SJCRH30 (cell line): Measurements from ENCODE around the gene TCN1. TPM values are rescaled to one million over a fixed set of nuclear protein-coding genes. Genes with fewer than 3 reads are reported as not detected.

Experiments used
- DNase-seq, 2 experiments: peaks; one replicate each; pipeline ENCODE4 v3.0.0-alpha.2; 2015 to 2020
- H3K27ac ChIP-seq: fragments of 250-450 bp; sonication (Bioruptor Pico); 2 replicates; pipeline ENCODE4 v1.5.1; 2020; ENCODE audit warnings: mild to moderate bottlenecking, moderate library complexity
- H3K27me3 ChIP-seq: fragments of 250-450 bp; sonication (Bioruptor Pico); 2 replicates; pipeline ENCODE4 v1.5.1; 2020; ENCODE audit warnings: mild to moderate bottlenecking, moderate library complexity
- H3K36me3 ChIP-seq: fragments of 250-450 bp; sonication (Bioruptor Pico); 2 replicates; pipeline ENCODE4 v1.5.1; 2020; ENCODE audit warnings: mild to moderate bottlenecking, moderate library complexity
- H3K4me1 ChIP-seq: fragments of 250-450 bp; sonication (Bioruptor Pico); 2 replicates; pipeline ENCODE4 v1.5.1; 2020; ENCODE audit warnings: mild to moderate bottlenecking, moderate library complexity
- H3K4me3 ChIP-seq: fragments of 250-450 bp; sonication (Bioruptor Pico); 2 replicates; pipeline ENCODE4 v1.5.1; 2020; ENCODE audit warnings: mild to moderate bottlenecking, moderate library complexity
- H3K9me3 ChIP-seq: fragments of 250-450 bp; sonication (Bioruptor Pico); replicated peaks from 2 replicates; pipeline ENCODE4 v1.5.1; 2020; ENCODE audit warnings: mild to moderate bottlenecking, moderate library complexity
- total RNA-seq: library from RNA; depleted of rRNA; stranded (reverse); fragments of >200 nt; shearing (Covaris generic); gene quantifications from 2 replicates; pipeline ENCODE4 v1.2.3, GENCODE V29; 2014; rRNA removed

TCN1 gene
- total RNA-seq, 1 experiment from 2014 or later = not detected

- no peak overlapping the region for H3K4me3 ChIP-seq
- peaks cover 39% of the 10 kb centered on the region for H3K36me3 ChIP-seq
- DNase-seq = no peak
- H3K27ac ChIP-seq = no peak overlapping the region
- 0 out of 2 replicates have a peak, but pooled peaks cover 2% of the 10 kb centered on the region for H3K4me1 ChIP-seq
- no peaks in the 10 kb centered on the region for H3K9me3 ChIP-seq
- no peaks in the 10 kb centered on the region for H3K27me3 ChIP-seq
Observed at GRCh38 chr11:59807047-59807610, 59.2 kb downstream of the TCN1 start.

- no peaks in the 10 kb centered on the region for H3K4me1 ChIP-seq
- H3K27me3 ChIP-seq = no peaks in the 10 kb centered on the region
- H3K36me3 ChIP-seq = peaks cover 39% of the 10 kb centered on the region
- DNase-seq = no peak
- H3K27ac ChIP-seq = no peak overlapping the region
- H3K9me3 ChIP-seq = no peaks in the 10 kb centered on the region
- H3K4me3 ChIP-seq = no peak overlapping the region
Observed at GRCh38 chr11:59804061-59804460, 62.2 kb downstream of the TCN1 start.

Other genes with a start within 250 kb of the TCN1 start
- gene PATL1, start 197.4 kb downstream of the TCN1 start, total RNA-seq = 27.5 and 31.2 TPM in 2 replicates
- gene OR10V1, start 152.6 kb downstream of the TCN1 start, total RNA-seq = not detected in 2 replicates
- 50.6 and 52.6 TPM in 2 replicates for gene STX3, start 111.1 kb downstream of the TCN1 start, total RNA-seq
- 59.4 and 66.1 TPM in 2 replicates for gene MRPL16, start 55.7 kb downstream of the TCN1 start, total RNA-seq
- gene CBLIF, start 21.0 kb downstream of the TCN1 start, total RNA-seq = not detected in 2 replicates
- not detected in 2 replicates for gene OOSP3, start 12.3 kb upstream of the TCN1 start, total RNA-seq
- gene OOSP1, start 71.9 kb upstream of the TCN1 start, total RNA-seq = not detected in 2 replicates
- not detected in 2 replicates for gene OOSP4A, start 97.5 kb upstream of the TCN1 start, total RNA-seq
- gene OOSP4B, start 150.7 kb upstream of the TCN1 start, total RNA-seq = not detected in 2 replicates
- not detected in 2 replicates for gene OOSP2, start 173.9 kb upstream of the TCN1 start, total RNA-seq
- gene MS4A3, start 190.2 kb upstream of the TCN1 start, total RNA-seq = not detected in 2 replicates
- gene MS4A2, start 222.2 kb upstream of the TCN1 start, total RNA-seq = not detected in 2 replicates